Kidney (tissue), 14 donors: Measurements from ENCODE around the gene HNF4A. TPM values are rescaled to one million over a fixed set of nuclear protein-coding genes. Genes with fewer than 3 reads are reported as not detected.

Source experiments
- DNase-seq, 5 donors: peaks; one replicate each; pipeline ENCODE4 v3.0.0-alpha.2; 2013 to 2020
- FAIRE-seq: peaks from 2 replicates; lab custom pipeline; 2012; peaks lifted over from hg19 to GRCh38; lab: Jason Lieb, UNC
- H3K27ac ChIP-seq, 2 donors: one replicate each; pipeline ENCODE4 v1.7.0; 2013; ENCODE audit warnings: low read depth in 2 of 2, low read length in 2 of 2, inconsistent platforms in 1 of 2
- H3K27me3 ChIP-seq: one replicate; pipeline ENCODE4 v1.7.1; 2013; ENCODE audit warnings: low read length, inconsistent platforms; ENCODE audit not compliant: control insufficient read depth, insufficient read depth
- H3K36me3 ChIP-seq, 3 donors: one replicate each; pipeline versions ENCODE4 v1.7.0 to v1.7.1; 2013; ENCODE audit warnings: low read length in 3 of 3, control low read depth in 1 of 3, inconsistent platforms in 1 of 3; ENCODE audit not compliant: insufficient read depth in 3 of 3, control insufficient read depth in 2 of 3
- H3K4me1 ChIP-seq, 3 donors: one replicate each; pipeline versions ENCODE4 v1.7.0 to v1.7.1; 2013; ENCODE audit warnings: low read length in 3 of 3, inconsistent platforms in 1 of 3, low read depth in 1 of 3; ENCODE audit not compliant: control insufficient read depth in 2 of 3, insufficient read depth in 2 of 3
- H3K4me3 ChIP-seq, 3 donors: one replicate each; pipeline versions ENCODE4 v1.7.0 to v1.8.1; 2013; ENCODE audit warnings: low read length in 3 of 3, control low read depth in 1 of 3, inconsistent platforms in 1 of 3
- H3K9ac ChIP-seq, 3 donors: one replicate each; pipeline versions ENCODE4 v1.7.0 to v1.7.1; 2013; ENCODE audit warnings: low read length in 3 of 3, control low read depth in 1 of 3, inconsistent platforms in 1 of 3
- H3K9me3 ChIP-seq, 3 donors: one replicate each; pipeline versions ENCODE4 v1.7.0 to v1.7.1; 2013; ENCODE audit warnings: low read length in 3 of 3, control low read depth in 1 of 3, inconsistent platforms in 1 of 3; ENCODE audit not compliant: control insufficient read depth in 2 of 3, insufficient read depth in 1 of 3
- CTCF ChIP-seq: IDR thresholded peaks from 3 replicates; pipeline ENCODE4 v1.5.1; 2012; ENCODE audit warnings: mild to moderate bottlenecking, moderate library complexity, borderline replicate concordance; ENCODE audit not compliant: insufficient read depth; ENCODE audit errors: extremely low read depth
- intact Hi-C: fragments of 100-400 bp; cut with DNase I; formaldehyde crosslinking; loops from one replicate; pipeline ENCODE4 v1.11.1; 2022
- polyA plus RNA-seq: library from polyadenylated mRNA; stranded (reverse); fragments of 350-450 nt; fragmentation: Illumina TruSeq; extraction: RNeasy Lipid Tissue Mini Kit (QIAGEN cat#74804); gene quantifications from one replicate; pipeline ENCODE4 v1.2.3, GENCODE V29; 2014; ENCODE audit warnings: low read depth, low replicate concordance; ENCODE audit not compliant: insufficient read depth
- total RNA-seq: library from RNA; stranded (reverse); fragmentation: NEBNext Ultra II Directional; extraction: Animal tissue kit (Norgen Biotek cat#: 25700); gene quantifications from one replicate; pipeline ENCODE4 v1.2.1, GENCODE V29; 2021
- donor health status: control.
- donor health status: control.
- donor health status: control.
- donor health status: control.
- donor health status: control.
- donor health status: DM: yes; HTN: yes; CAD: no.
- donor health status: Normal renal cell carcinoma (clear cell type).

Gene HNF4A
- total and polyA plus RNA-seq, 2 donors from 2014 or later: 26.0 to 42.1 TPM

- no peak for TF ChIP-seq CTCF
- Histone ChIP-seq H3K4me1 (peaks cover 0 to 3% (median 0%) of the 10 kb centered on the region in 3 donors), H3K27ac (no peak overlapping the region), H3K9ac (no peak overlapping the region), H3K9me3 (no peaks in the 10 kb centered on the region), H3K36me3 (peaks cover 0 to 5% (median 2%) of the 10 kb centered on the region in 3 donors), H3K4me3 (no peak overlapping the region), H3K27me3 (no peaks in the 10 kb centered on the region)
- DNase-seq (no peak), FAIRE-seq (no peak)
- intact Hi-C loops: loop anchor here (10.0 kb wide), 1 partner anchor 232 kb away; no protein-coding TSS in a partner anchor
These were observed 27.1 kb downstream of the HNF4A start for GRCh38 chr20:44382641-44383040.

GRCh38 chr20:44384423-44385027, 29.0 kb downstream of the HNF4A start:
- H3K9me3 ChIP-seq: no peaks in the 10 kb centered on the region
- H3K4me3 ChIP-seq: no peak overlapping the region
- FAIRE-seq (no peak), DNase-seq (peak in 4 of 5 donors; percentile 73 to 78 (median 76))
- peak; percentile 82 for TF ChIP-seq CTCF
- intact Hi-C loops: loop anchor here (10.0 kb wide), 1 partner anchor 230 kb away; no protein-coding TSS in a partner anchor
- H3K36me3 ChIP-seq: peaks cover 0 to 7% (median 2%) of the 10 kb centered on the region in 3 donors
- peaks cover 0 to 4% (median 3%) of the 10 kb centered on the region in 3 donors for H3K4me1 ChIP-seq
- no peak overlapping the region for H3K9ac ChIP-seq
- H3K27me3 ChIP-seq: no peaks in the 10 kb centered on the region
- no peak overlapping the region for H3K27ac ChIP-seq

- peak; percentile 77 for TF ChIP-seq CTCF
- intact Hi-C loops: loop anchor here (10.0 kb wide), 1 partner anchor 226 kb away; no protein-coding TSS in a partner anchor
- Histone ChIP-seq H3K9ac (no peak overlapping the region), H3K27me3 (no peaks in the 10 kb centered on the region), H3K27ac (no peak overlapping the region), H3K9me3 (no peaks in the 10 kb centered on the region), H3K36me3 (peaks cover 0 to 8% (median 0%) of the 10 kb centered on the region in 3 donors), H3K4me3 (peak overlapping the region in 1 of 3 donors; percentile 25), H3K4me1 (peaks cover 0 to 11% (median 8%) of the 10 kb centered on the region in 3 donors)
- DNase-seq (peak in 3 of 5 donors; percentile 63 to 69 (median 69)), FAIRE-seq (no peak)
These were observed 33.0 kb downstream of the HNF4A start for GRCh38 chr20:44388466-44389023.
